DMS53 (cell line): ENCODE results near the gene UBTD1.
A peak's percentile ranks its signal among the peaks of the same experiment; 100 is the strongest.

ENCODE experiments used
- DNase-seq: peaks from one replicate; lab custom pipeline; 2025; lab: John Stamatoyannopoulos, UW

UBTD1 gene

DNA sequence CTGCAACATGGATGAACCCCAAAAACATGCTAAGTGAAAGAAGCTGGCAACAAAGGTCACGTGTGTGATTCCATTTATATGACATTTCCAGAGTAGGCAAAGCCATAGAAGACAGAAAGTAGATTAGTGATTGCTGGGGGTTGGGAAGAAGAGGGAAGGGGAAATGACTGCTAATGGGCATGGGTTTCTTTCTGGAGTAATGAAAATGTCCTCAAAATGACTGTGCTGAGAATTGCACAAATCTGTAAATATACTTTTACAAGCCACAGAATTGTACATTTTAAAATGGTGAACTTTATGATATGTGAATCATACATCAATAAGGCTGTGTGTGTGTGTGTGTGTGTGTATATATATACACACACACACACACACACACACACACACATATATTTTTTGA lies 16.3 kb upstream of the UBTD1 start:
- no peak for DNase-seq

DNA sequence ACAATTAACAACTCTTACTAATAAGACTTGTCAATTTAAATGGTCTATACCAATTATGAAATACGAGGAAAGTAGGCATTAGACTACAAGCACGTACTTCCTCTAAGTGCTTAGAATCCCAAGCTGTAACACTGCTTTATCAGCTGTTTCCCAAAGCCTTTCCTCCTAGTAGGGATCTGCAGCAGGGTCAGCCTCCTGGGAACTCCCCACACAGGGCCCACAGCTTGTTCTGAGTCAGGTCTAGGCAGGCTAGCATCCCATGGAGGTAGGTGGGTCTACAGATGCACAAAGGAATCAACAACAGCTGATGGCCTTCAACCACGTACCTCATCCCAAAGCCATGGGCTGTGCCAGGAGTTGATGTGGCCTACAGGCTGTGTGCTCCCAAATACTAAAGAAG lies 15.2 kb upstream of the UBTD1 start:
- no peak for DNase-seq

DNA sequence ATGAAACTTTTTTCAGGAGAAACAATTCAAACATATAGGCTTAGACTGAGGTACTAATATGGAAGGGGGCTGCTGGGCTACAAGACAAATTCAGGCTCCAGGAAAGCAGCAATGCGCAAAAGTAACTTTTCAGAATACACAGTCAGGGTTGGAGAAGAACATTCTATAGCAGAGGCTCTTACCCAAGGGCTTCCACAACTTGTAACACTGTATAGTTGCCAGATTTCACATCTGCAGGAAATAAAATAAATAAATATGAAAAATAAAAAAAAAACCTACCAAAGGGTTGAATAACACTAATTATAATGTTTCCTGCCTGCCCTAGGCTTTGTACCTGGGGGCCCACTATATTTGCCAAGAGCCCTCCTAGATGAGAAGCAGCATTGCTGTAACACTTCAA lies 14.8 kb upstream of the UBTD1 start:
- no peak for DNase-seq

DNA sequence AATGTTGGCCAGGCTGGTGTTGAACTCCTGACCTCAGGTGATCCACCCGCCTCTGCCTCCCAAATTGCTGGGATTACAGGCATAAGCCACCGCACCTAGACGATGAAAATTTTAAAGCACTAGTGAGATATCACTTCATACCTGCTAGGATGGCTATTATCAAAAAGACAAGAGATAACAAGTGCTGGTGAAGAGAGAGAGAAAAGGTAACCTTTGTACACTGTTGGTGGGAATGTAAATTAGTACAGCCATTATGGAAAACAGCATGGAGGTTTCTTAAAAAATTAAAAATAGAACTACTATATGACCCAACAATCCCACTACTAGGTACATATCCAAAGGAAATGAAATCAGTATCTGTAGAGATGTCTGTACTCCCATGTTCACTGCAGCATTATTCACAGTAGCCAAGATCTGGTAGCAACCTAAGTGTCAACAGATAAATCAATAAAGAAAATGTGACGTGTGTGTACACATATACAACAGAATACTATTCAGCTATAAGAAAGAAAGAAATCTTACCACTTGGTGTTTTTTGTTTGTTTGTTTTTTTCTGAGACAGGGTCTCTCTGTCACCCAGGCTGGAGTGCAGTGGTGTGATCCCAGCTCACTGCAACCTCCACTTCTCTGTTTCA lies 13.0 kb upstream of the UBTD1 start:
- DNase-seq, result no peak

DNA sequence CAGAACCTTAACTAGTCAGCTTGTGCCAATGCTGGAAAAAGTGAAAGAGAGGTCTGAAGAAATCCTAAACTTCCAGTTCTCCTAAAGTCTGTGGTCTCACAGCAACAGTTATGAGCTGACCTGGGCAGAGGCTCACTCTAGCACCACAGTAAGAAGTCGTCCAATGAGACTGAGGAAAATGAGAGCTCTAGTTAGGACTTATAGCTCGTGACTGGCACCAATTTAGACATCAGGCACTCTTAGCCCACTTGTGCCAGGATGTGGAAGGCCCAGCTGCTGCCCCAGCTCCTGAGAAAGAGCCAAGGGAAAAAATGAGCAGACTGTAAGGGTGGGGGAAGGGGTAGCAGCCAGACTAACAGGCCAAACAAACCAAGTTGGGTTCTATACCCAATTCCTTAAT lies 8.1 kb upstream of the UBTD1 start:
- DNase-seq, result no peak

DNA sequence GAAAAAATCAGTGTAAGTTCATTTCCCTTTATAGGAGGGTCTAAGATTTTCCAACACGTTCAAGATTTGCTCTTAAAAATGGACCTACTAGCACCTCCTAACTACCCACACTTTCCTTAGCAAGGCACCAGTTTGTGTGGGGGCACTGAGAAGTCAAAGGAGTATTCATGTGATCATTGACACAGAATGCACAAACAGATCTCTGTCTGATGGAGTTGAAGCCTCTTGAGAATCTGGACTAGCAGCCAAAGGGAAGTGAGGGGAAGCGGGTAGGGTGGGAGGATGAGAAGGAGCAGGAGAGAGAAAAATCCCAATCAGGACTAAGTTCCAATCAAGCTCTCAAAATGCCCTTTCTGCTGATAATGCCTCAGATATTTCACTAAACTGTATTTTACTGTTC lies 4.6 kb upstream of the UBTD1 start:
- DNase-seq, result no peak

DNA sequence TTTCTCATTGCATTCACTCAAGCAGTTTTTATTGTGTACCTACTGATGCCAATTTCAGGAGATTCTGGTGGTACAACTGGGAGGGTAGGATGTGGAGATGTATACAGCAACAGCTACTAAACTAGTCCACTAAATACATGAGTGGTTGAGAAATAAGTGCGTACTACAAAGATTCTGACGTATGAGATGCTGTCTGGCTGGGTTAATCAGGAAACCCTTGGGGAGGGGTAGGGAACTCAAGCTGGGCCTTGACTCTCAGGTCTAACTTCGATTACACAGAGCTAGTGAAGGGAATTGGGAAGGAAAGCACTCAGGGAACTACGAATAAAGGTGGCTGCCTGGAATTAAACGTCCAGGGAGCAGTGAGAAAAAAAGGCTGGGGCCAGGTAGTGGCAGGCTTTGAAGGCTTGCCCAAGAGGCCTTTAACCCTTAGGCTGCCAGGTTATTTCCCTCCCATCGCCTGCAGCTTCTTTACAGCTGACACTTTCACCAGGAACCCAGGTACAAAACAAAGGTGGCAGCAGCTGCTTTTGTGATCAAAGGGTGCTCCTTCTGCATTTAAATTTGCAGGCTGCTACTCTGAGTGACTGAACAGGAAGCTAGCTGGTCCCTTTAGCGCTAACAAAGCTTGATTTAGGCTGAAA lies 3.7 kb upstream of the UBTD1 start:
- DNase-seq, result no peak

DNA sequence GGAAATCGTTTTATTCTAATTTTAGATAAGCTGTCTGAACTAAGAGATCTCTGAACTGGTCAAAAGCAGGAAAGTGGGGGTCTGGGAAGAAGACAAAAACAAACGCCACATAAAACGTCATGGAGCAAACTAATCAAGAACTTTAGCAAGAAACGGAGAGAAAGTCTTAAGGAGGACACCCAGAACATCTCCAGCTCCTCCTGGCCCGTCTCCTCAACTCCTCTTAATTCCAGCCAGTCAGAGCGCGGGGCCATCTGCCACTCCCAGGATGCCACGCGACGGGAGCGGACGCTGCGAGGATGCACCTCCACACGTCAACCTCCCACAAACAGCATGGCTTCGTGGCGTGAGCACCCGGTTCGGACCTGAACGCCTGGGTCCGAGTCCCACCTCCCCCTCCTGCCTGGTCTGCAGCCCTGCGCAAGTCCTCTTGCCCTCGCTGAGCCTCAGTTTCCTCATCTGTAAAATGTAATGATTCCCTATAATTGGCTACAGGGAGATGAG lies 1.1 kb upstream of the UBTD1 start:
- peak; percentile 97 for DNase-seq

DNA sequence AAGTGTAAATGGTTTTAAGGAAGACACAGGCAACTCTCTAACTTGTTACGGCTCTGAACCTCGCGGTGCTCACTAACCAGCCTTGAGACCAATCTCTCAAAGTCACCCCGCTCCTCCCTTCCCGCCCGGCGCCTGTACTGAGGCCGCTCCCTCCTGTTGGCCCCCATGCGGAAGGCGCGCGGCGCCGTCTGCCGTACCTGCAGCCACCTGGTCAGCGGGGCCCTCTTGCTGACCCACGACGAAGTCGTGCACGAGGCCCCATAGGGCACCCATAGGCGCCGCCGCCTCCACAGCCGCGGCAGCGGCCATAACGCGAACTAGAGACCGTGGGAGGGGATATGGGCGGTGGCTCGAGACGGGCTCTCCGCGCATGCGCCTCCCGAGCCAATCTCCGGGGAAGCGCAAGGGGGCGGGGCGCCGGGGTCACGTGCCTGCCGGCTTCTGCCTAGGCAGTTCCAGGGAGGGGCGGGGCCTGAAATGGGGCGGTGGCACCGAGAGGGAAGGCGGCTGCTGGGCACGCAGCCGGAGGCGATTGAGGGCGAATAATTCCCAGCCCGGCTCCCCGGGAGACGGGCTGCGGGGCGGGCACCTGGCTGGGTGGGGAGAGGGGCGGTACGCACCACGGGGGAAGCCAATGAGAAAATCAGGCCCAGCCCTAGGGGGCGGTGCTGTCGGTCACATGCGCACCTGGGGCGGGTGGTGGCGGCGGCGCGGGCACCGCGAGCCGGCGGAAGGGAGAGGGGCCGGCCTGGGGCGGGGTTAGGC lies 466 bp upstream of the UBTD1 start, which contains the start of gene MMS19:
MMS19 (minus strand) TSS at position 347 of the 765 bp plus-strand sequence; CDS start at position 309, 38 bp downstream.
- peak; percentile 100 for DNase-seq

DNA sequence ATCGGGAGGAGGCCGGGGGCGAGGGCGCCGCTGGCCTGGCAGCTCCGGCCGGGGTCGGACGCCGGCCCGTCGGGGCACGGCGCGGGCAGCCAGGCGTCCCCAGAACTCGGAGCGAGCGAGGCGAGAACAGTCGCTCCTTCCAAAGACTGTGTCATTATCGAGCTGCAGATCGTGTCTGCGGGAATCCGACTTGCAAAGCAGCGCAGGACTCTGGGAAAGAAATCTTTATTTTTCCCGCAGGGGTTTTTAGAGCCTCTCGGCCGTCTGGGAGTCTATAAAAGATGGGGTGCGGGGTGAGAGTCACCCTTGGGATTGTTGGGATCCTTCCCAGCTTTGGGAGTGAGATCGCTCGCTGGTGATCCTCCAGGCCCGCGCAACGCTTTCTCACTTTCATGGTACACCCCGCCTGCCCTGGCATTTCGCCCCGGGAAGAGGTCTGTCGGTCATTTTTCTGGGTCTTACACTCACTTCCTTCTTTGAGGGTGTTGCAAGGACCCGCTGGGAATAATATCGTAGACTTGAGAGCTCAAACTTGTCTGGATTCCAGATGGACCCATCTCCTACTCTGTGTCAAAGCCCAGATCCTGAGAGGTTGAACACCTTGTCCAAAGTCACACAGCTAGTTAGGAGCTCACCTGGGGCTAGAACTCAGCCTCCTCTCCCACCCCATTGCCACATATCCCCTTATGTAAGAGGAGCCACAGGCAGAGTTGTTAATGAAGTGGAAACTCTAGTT lies 1.0 kb downstream of the UBTD1 start:
- DNase-seq, result peak; percentile 77

DNA sequence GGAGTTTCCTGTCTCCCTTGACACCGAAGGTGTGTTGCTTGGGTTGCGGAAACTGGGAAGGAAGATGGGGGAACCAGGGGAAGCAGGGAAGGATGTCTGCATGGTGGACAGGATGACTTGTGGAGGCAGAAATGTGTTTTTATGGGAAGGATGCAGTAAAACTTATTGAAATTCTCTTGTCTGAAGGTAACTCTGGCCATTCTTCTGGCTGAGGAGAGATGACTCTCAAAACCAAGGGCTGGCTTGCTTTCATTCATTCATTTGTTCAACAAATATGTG lies 1.5 kb downstream of the UBTD1 start:
- no peak for DNase-seq

DNA sequence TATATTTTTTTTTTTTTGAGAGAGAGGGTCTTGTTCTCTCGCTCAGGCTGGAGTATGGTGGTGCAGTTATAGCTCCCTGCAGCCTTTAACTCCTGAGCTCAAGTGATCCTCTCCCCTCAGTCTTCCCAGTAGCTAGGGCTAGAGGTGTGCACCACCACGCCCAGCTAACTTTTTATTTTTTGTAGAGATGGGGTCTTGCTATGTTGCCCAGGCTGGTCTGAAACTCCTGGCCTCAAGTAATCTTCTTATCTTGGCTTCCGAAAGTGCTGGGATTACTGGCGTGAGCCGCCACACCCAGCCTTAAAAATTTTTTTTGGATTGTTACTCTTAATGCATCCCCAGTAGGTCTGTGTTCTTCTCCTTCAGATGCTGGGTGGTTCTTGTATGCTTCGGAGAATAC lies 4.2 kb downstream of the UBTD1 start:
- no peak for DNase-seq

DNA sequence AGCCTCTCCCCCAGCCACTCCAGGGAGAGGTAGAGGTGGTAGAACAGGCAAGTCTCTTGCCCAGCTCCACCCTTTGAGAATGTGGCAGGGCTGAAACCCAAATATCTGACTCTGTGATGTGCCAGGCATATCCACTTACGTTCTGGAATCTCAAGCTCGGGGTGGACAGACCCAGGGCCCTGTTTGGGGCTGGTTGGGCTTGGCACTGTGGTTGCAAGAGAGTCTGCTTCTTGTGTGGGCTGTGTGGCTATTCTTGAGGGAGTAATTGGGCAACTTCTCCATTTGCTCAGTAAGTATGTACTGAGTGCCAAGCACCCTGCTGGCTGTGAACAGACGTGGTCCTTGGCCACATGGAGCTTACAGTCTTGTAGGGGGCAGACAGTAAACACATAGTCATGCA lies 4.7 kb downstream of the UBTD1 start:
- no peak for DNase-seq

DNA sequence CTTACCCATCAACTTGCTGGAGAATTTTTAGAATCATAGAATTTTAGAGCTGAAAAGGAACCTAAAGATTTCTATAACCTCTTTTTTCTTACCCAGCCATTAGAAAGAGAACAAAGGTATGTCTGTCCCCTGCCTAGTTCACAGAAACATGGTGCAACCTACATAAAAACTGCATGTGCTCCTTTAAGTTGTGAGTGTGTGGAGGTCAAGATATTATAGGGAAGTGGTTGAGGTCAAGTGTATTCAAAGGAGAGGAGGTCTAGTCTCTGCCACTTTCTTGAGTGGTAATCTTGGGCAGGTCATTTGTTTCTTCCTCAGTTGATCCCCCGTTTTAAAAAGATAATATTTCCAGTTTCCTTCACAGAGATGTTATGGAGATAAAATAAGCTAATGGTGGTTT lies 6.4 kb downstream of the UBTD1 start:
- DNase-seq, result no peak

DNA sequence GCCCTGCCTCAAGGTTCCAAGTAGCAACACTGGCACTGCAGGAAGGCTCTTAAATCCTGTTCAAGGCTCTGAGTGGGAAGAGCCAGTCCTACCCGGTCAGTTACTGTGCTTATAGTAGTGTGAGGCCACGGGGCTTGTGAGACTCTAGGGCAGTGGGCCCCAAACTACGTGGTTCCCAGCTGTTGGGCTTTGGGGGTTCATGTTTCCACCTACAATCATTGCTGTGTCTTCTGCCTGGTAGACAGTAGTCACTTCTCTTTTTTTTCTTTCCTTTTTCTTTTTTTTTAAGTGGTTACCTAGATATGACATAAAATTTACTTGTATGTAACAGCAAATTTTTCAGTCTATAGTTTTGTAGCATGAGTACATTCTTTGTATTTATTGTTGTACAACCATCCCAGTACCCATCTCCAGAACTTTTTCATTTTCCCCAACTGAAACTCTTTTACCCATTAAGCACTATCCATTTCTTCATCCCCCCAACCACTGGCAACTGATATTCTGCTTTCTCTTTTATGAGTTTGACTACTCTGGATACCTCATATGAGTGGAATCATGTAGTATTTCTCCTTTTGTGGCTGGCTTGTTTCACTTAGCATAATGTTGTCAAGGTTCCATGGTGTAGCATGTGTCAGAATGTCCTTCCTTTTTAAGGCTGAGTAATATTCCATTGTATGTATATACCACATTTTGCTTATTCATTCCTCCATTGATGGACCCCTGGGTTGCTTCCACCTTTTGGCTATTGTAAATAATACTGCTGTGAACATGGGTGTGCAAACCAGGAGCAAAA lies 7.7 kb downstream of the UBTD1 start:
- DNase-seq, result no peak

DNA sequence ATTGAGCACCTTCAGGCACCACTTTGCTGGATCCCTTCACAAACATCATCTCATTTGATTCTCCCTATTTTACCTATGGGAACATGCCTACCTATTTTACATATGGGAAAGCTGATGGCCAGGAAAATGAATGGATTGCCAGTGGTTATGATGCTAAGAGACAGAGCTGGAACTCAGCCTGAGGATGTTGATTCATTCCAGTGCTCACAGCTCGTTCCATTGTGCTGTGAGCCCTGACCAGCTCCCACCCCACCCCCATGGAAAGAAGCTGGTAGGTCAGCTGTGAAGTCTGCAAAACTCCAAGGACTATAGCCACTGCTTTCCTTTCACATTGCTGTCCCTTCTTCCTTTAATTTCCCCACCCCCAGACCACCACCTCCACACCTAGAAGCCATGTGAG lies 9.6 kb downstream of the UBTD1 start:
- DNase-seq, result no peak

DNA sequence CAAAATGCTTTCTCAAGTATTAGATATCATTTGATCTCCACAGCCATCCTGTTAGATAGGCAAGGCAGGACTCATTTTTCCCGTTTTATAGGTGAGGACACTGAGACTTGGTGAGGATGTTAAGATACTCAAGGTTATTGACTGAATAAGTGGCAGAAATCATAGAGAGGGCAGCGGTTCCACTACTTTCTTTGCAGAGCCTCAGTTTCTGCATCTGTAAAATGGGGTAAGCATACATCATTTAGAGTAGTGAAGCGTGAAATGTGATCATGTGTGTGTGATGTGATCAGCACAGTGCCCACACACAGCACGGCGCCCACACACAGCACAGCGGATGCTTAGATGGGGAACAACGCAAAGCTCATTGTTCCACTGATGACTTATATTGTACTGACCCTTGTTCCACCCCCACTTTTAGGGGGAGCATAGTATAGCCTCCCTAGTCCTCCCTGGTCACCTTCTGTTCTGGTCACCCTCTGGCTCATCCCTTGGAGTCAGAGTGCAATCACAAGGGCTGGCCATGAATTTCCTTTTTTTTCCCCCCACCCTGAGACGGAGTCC lies 10.5 kb downstream of the UBTD1 start:
- DNase-seq, result no peak

DNA sequence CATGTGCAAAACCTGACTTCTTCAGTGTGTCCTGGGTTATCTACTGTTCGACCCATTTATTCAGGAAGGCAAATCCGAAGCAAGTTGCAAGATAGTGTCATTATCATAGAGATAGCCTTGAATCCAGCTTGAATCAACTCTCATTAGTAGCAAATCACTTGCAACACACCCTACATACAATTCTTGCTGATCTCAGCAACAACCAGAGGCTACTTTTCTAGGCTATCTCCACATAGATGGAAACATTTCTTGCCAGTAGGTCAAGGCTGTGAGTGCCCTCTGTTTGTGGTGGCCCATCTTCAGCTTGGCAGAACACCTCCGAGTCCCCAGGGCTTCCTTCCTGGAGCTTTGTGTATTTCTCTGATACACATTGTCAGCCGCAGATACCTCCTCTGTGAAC lies 12.0 kb downstream of the UBTD1 start:
- DNase-seq, result no peak

DNA sequence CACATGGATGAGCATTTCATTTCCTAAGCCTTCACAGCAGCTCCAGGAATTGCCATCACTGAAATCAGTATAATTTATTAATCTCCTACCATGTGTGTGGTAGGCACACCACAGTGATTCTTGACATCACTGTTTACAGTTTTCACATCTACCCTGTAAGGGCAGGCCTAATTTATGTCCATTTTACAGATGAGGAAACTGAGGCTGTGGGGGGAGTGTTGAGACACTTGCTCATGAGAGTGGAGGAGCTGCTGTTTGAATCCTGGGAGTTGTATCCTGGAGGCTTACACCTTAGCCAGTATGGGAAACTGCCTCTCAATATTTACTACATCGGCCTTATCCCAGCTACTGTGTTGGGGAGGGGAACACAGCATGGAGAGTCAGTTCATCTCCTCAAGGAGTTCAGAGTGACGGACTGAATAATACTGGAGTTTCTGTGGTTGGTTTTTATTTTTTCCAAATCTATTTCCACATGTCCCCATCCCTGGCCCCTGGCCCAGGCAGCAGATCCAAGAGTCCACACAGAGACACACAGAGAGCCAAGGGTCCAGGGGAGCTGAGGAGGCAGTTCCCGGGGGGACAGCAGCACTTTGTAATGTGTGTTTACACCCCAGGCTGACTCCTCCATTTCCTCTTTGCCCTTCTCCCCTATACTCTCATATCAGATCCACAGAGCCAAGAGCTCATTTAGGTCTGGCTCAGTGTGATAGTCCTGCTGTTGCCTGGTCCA lies 13.2 kb downstream of the UBTD1 start:
- no peak for DNase-seq

DNA sequence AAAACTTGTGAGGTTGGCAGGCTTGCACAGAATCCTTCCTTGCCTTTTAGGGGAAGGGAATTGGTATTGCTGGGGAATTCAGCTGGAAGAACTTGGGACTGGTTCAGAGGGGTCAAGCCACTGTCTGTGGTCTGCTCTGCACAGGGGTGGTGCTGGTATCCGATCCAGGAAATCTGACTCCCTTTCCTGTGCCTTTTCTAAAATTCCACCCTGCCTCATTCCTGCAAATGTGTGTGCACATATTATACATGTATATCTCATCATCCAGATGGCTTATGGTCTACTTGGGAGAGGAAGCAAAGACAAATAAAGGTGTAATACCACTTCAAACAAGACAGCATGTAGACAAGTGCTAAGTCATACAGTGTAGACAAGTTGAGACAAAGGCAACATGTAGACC lies 14.3 kb downstream of the UBTD1 start:
- DNase-seq, result peak; percentile 61

DNA sequence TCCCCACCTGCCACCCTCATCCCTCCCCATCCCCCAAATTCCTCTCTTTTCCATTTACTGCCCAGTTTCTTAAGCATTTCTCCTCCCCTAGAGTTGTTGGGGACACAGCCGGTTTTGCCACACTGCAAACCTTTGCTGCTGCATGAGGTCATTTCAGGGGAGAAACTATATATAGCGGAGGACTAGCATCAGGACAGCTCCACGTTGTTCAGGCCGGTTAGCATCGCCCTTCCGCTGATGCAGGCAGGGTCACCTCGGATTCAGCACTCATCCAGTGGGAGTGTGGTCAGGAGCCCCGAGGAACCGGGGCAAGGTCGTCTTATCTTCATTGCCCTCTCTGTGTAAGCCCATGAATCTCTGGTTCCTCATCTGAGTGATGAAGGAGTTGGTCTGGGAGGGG lies 15.6 kb downstream of the UBTD1 start:
- DNase-seq, result no peak
